Erythroblast (primary cell): Measurements from ENCODE around the gene CEP295NL.
"Not testable (repeated sequence)": the region's sequence is repeated elsewhere in the genome, so short reads cannot be mapped to it uniquely, and the experiment has no call there.

Source experiments
- GATA1 ChIP-seq: IDR thresholded peaks from 2 replicates; pipeline ENCODE4 v1.6.1; 2011; ENCODE audit warnings: low read depth, mild to moderate bottlenecking, control low read depth, low read length, moderate library complexity
- POLR2A ChIP-seq: IDR thresholded peaks from 2 replicates; pipeline ENCODE4 v1.6.1; 2011; ENCODE audit warnings: mild to moderate bottlenecking, low read length

DNA sequence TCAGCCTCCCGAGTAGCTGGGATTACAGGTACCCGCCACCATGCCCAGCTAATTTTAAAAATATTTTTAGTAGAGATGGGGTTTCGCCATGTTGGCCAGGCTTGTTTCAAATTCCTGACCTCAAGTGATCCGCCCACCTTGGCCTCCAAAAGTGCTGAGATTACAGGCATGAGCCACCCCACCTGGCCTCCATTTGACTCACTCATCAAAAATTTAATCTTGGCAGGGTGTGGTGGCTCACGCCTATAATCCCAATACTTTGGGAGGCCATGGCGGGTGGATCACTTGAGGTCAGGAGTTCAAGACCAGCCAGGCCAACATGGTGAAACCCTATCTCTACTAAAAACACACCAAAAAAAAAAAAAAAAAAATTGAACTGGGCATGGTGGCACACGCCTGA is 8.5 kb upstream of the CEP295NL start:
- TF ChIP-seq POLR2A, GATA1: not testable (repeated sequence)
